GM12878 (cell line): ENCODE data around the gene CIAPIN1. TPM values are rescaled to one million over a fixed set of nuclear protein-coding genes. Genes with fewer than 3 reads are reported as not detected.

ENCODE experiments used
- ATAC-seq: fragments of 200-7000 bp; cut with Tn5 transposase; 3 replicates; pipeline ENCODE4 v1.9.1; 2020; ENCODE audit warnings: mild to moderate bottlenecking, moderate library complexity
- BruUV-seq: library from RNA; stranded (reverse); fragments of 400-500 nt; replicated peaks from 2 replicates; lab custom pipeline; 2021; lab: Mats Ljungman, UMichigan
- CTCF ChIA-PET: fragments of 300-600 bp; sonication (Branson Sonifier 250); formaldehyde crosslinking; extraction: SDS; loops from one replicate; lab custom pipeline; 2021; ENCODE audit warnings: inconsistent platforms; lab: Yijun Ruan, JAX
- POLR2A ChIA-PET: fragments of 350-600 bp; formaldehyde crosslinking; extraction: SDS; loops from one replicate; lab custom pipeline; 2021; ENCODE audit warnings: inconsistent platforms; lab: Charles Lee
- RAD21 ChIA-PET: fragments of 300-600 bp; sonication (Branson Sonifier 250); formaldehyde crosslinking; loops from one replicate; lab custom pipeline; 2023; ENCODE audit warnings: antibody characterized with exemption; ENCODE audit not compliant: unreplicated experiment; lab: Charles Lee
- SMC1A ChIA-PET: fragments of 300-600 bp; sonication (Branson Sonifier 250); formaldehyde crosslinking; loops from one replicate; lab custom pipeline; 2023; ENCODE audit not compliant: unreplicated experiment, uncharacterized antibody; lab: Charles Lee
- DNase-seq: peaks from one replicate; pipeline ENCODE4 v3.0.0-alpha.2; 2011; ENCODE audit warnings: low read depth, low spot score
- FAIRE-seq: peaks from 3 replicates; lab custom pipeline; 2011; peaks lifted over from hg19 to GRCh38; lab: Jason Lieb, UNC
- H2AFZ ChIP-seq: 2 replicates; pipeline ENCODE4 v1.6.0; 2011; ENCODE audit warnings: low read depth, low read length, control low read depth; ENCODE audit not compliant: control insufficient read depth
- H3K27ac ChIP-seq: 2 replicates; pipeline ENCODE4 v1.5.1; 2011; ENCODE audit warnings: control low read depth; ENCODE audit not compliant: control insufficient read depth, insufficient read depth
- H3K27me3 ChIP-seq, 2 experiments: replicated peaks in 1 of 2; 2 replicates each; pipeline versions ENCODE4 v1.6.0 to v1.6.1; 2011; ENCODE audit warnings: low read length in 1 of 2; ENCODE audit not compliant: control insufficient read depth in 2 of 2, insufficient read depth in 2 of 2
- H3K36me3 ChIP-seq, 2 experiments: 2 replicates each; pipeline ENCODE4 v1.5.1; 2011; ENCODE audit warnings: low read length in 1 of 2; ENCODE audit not compliant: control insufficient read depth in 2 of 2, insufficient read depth in 2 of 2
- H3K4me1 ChIP-seq: 2 replicates; pipeline ENCODE4 v1.6.1; 2011; ENCODE audit warnings: mild to moderate bottlenecking, low read length, moderate library complexity, mixed read lengths; ENCODE audit not compliant: control insufficient read depth, insufficient read depth
- H3K4me2 ChIP-seq: 2 replicates; pipeline ENCODE4 v1.6.0; 2011; ENCODE audit warnings: control low read depth; ENCODE audit not compliant: control insufficient read depth, insufficient read depth
- H3K4me3 ChIP-seq: fragments of 200-600 bp; sonication (generic); 2 replicates; pipeline ENCODE4 v1.5.1; 2016
- H3K79me2 ChIP-seq: 2 replicates; pipeline ENCODE4 v1.6.0; 2011; ENCODE audit warnings: low read length; ENCODE audit not compliant: control insufficient read depth, insufficient read depth
- H3K9ac ChIP-seq: 2 replicates; pipeline ENCODE4 v1.8.0; 2011; ENCODE audit warnings: low read length, control low read depth, mixed read lengths; ENCODE audit not compliant: control insufficient read depth, insufficient read depth
- H3K9me3 ChIP-seq: replicated peaks from 3 replicates; pipeline ENCODE4 v1.5.1; 2011; ENCODE audit warnings: mild to moderate bottlenecking, low read length; ENCODE audit not compliant: control insufficient read depth, insufficient read depth
- H4K20me1 ChIP-seq: 2 replicates; pipeline ENCODE4 v1.6.0; 2011; ENCODE audit not compliant: control insufficient read depth, insufficient read depth
- BHLHE40 ChIP-seq, 2 experiments: fragments of 450-650 bp in 1 of 2; IDR thresholded peaks; 2 replicates each; pipeline ENCODE4 v1.6.1; 2011 to 2017; ENCODE audit warnings: low read depth in 2 of 2, borderline replicate concordance in 1 of 2, improper control_type of control experiment in 1 of 2, low read length in 1 of 2, mild to moderate bottlenecking in 1 of 2
- CHD2 ChIP-seq: IDR thresholded peaks from 2 replicates; pipeline ENCODE4 v1.6.1; 2011; ENCODE audit warnings: low read depth, low read length, improper control_type of control experiment, borderline replicate concordance
- ZNF622 ChIP-seq: fragments of 450-650 bp; IDR thresholded peaks from 2 replicates; pipeline ENCODE4 v1.6.1; 2017; ENCODE audit warnings: mild to moderate bottlenecking, inconsistent platforms
- WGBS: methylation state at CpG from one replicate; pipeline ENCODE4 v1.1.6; 2016; ENCODE audit warnings: low lambda C conversion rate; ENCODE audit not compliant: insufficient replicate concordance, insufficient coverage; ENCODE audit errors: missing lambda C conversion rate; 5-methylcytosine and 5-hydroxymethylcytosine counted together
- in situ Hi-C: fragments of 300-500 bp; cut with MboI; formaldehyde crosslinking; loops from 9 replicates; pipeline ENCODE4 v1.14.3; 2018; ENCODE audit warnings: mixed read lengths
- intact Hi-C: fragments of 100-400 bp; cut with micrococcal nuclease; formaldehyde crosslinking; loops from one replicate; pipeline ENCODE4 v1.14.2; 2022; ENCODE audit not compliant: unreplicated experiment
- polyA plus RNA-seq, 11 experiments: library from polyadenylated mRNA; depleted of rRNA in 4 of 11; unstranded in 6 of 11; stranded (reverse) in 5 of 11; fragments of >200 nt; fragmentation: Nextera tagmentation in 4 of 11; fragmentation: Illumina TruSeq in 1 of 11; extraction: Ambion mirVana in 4 of 11; extraction: Trizol in 1 of 11; gene quantifications; 1 replicate in 1 of 11; 2 replicates in 10 of 11; pipeline versions ENCODE4 v1.2.1 to v1.2.3, GENCODE V29; 2011 to 2016; ENCODE audit warnings: inconsistent platforms in 2 of 11, missing spikeins in 2 of 11, low read depth in 1 of 11
- total RNA-seq, 4 experiments: library from RNA; depleted of rRNA in 3 of 4; stranded (reverse); fragments of >200 nt in 3 of 4; fragmentation: Illumina TruSeq in 1 of 4; extraction: Trizol in 1 of 4; gene quantifications; 2 replicates each; pipeline versions ENCODE4 v1.2.1 to v1.2.3, GENCODE V29; 2013 to 2021
- TF ChIP-seq, protein P1 (sequence below): fragments of 450-650 bp; IDR thresholded peaks from 2 replicates; pipeline ENCODE4 v1.6.1; 2017; ENCODE audit warnings: mild to moderate bottlenecking, low read depth, inconsistent platforms; ENCODE audit not compliant: poor library complexity, severe bottlenecking
- TF ChIP-seq, protein P2 (sequence below): fragments of 450-650 bp; formaldehyde crosslinking; IDR thresholded peaks from 2 replicates; pipeline ENCODE4 v1.4.0; 2020; ENCODE audit warnings: mild to moderate bottlenecking, moderate library complexity

CIAPIN1 gene
- total and polyA plus RNA-seq, 10 of the 15 experiments (the other 5 are each of a cell fraction or from before 2014, with no cell fraction given), result 46.2 to 150 (median 54.3) TPM

DNA sequence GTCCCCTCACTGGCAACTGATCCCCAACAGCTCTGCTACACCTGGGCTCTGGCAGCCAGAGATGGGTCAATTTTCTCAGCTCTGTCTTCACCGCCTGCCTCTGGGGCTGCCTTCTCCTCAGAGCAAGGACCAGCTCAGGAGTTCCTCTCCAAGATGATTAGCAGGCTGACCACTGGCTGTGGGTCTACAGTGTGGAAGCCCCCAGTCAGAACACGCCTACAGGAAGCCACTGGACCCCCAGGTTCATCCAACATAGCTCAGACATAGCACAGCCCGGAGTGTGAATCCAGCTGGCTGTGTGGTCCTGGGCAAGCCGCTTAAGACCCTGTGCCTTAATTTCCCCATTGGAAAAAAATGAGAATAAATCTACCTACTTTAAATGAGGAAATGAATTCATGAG, 34.2 kb upstream of the CIAPIN1 start:
- no TSS peak for BruUV-seq
- POLR2A ChIA-PET, result no interaction called here

More for the DNA sequence above, 34.2 kb upstream of the CIAPIN1 start:
- H3K9me3 ChIP-seq, result no peaks in the 10 kb centered on the region
- TF ChIP-seq BHLHE40 (IDR thresholded peaks at IDR 0.05; ENCODE audit: borderline replicate concordance in 1 of 2, low read depth in 2 of 2, low read length in 1 of 2) (no peak), ZNF622 (no peak), CHD2 (no peak)
- TF ChIP-seq, protein P1, sequence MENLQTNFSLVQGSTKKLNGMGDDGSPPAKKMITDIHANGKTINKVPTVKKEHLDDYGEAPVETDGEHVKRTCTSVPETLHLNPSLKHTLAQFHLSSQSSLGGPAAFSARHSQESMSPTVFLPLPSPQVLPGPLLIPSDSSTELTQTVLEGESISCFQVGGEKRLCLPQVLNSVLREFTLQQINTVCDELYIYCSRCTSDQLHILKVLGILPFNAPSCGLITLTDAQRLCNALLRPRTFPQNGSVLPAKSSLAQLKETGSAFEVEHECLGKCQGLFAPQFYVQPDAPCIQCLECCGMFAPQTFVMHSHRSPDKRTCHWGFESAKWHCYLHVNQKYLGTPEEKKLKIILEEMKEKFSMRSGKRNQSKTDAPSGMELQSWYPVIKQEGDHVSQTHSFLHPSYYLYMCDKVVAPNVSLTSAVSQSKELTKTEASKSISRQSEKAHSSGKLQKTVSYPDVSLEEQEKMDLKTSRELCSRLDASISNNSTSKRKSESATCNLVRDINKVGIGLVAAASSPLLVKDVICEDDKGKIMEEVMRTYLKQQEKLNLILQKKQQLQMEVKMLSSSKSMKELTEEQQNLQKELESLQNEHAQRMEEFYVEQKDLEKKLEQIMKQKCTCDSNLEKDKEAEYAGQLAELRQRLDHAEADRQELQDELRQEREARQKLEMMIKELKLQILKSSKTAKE, result no peak
- TF ChIP-seq, protein P2, sequence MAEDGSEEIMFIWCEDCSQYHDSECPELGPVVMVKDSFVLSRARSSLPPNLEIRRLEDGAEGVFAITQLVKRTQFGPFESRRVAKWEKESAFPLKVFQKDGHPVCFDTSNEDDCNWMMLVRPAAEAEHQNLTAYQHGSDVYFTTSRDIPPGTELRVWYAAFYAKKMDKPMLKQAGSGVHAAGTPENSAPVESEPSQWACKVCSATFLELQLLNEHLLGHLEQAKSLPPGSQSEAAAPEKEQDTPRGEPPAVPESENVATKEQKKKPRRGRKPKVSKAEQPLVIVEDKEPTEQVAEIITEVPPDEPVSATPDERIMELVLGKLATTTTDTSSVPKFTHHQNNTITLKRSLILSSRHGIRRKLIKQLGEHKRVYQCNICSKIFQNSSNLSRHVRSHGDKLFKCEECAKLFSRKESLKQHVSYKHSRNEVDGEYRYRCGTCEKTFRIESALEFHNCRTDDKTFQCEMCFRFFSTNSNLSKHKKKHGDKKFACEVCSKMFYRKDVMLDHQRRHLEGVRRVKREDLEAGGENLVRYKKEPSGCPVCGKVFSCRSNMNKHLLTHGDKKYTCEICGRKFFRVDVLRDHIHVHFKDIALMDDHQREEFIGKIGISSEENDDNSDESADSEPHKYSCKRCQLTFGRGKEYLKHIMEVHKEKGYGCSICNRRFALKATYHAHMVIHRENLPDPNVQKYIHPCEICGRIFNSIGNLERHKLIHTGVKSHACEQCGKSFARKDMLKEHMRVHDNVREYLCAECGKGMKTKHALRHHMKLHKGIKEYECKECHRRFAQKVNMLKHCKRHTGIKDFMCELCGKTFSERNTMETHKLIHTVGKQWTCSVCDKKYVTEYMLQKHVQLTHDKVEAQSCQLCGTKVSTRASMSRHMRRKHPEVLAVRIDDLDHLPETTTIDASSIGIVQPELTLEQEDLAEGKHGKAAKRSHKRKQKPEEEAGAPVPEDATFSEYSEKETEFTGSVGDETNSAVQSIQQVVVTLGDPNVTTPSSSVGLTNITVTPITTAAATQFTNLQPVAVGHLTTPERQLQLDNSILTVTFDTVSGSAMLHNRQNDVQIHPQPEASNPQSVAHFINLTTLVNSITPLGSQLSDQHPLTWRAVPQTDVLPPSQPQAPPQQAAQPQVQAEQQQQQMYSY (CRISPR knock-in tag), result no peak
- SMC1A ChIA-PET, result interaction anchor here (0.6 to 1.2 kb wide), 2 partner anchors 39 to 163 kb away, joined by 3 read pairs; no protein-coding TSS in a partner anchor
- H3K4me1 ChIP-seq, result peaks cover 12% of the 10 kb centered on the region; the same call in 1 of the 2 replicates
- RAD21 ChIA-PET, result interaction anchor here (0.6 to 0.9 kb wide), 2 partner anchors 8 to 381 kb away, joined by 3 to 4 read pairs; no protein-coding TSS in a partner anchor
- H3K36me3 ChIP-seq, result no peaks in the 10 kb centered on the region
- no peaks in the 10 kb centered on the region for H3K79me2 ChIP-seq
- intact Hi-C loops, result no loop called here
- H4K20me1 ChIP-seq, result no peaks in the 10 kb centered on the region
- H3K27ac ChIP-seq, result no peak overlapping the region
- ATAC-seq, result no peak
- H3K27me3 ChIP-seq, result peaks cover 0 to 2% of the 10 kb centered on the region in 2 experiments; a peak in 1 of 4 replicates
- WGBS, result 41% methylated on average over 4 of the region's 4 CpGs
- in situ Hi-C loops, result no loop called here
- no peak overlapping the region for H3K9ac ChIP-seq
- H3K4me3 ChIP-seq, result no peak overlapping the region
- DNase-seq, result no peak
- no peak overlapping the region for H2AFZ ChIP-seq
- CTCF ChIA-PET, result interaction anchor here (1.4 kb wide), 1 partner anchor 64 kb away, joined by 3 read pairs; no protein-coding TSS in a partner anchor
- H3K4me2 ChIP-seq, result no peak overlapping the region
- no peak for FAIRE-seq
